GM13977 (cell line): Measurements from ENCODE around the gene MX1.

Experiments
- DNase-seq: peaks from one replicate; pipeline ENCODE4 v3.0.0; 2012; ENCODE audit warnings: low spot score
- CTCF ChIP-seq: IDR thresholded peaks from 2 replicates; pipeline ENCODE4 v1.5.1; 2012; ENCODE audit warnings: mild to moderate bottlenecking, control low read depth; ENCODE audit not compliant: insufficient read depth; ENCODE audit errors: extremely low read depth, missing control alignments
- in situ Hi-C: fragments of 300-500 bp; cut with MboI; formaldehyde crosslinking; loops from one replicate; pipeline ENCODE4 v1.12.0; 2022; ENCODE audit warnings: low sequenced_read_pairs, low pct_unique_long_range_greater_than_20kb, mixed read lengths, inconsistent platforms; ENCODE audit not compliant: unreplicated experiment

Gene MX1

GRCh38 chr21:41470054-41470453 lies 44.0 kb downstream of the MX1 start:
- in situ Hi-C loops: no loop called here
- DNase-seq: no peak
- no peak for TF ChIP-seq CTCF

- TF ChIP-seq CTCF: no peak
- in situ Hi-C loops: no loop called here
- no peak for DNase-seq
Measured at GRCh38 chr21:41472753-41473548, 46.9 kb downstream of the MX1 start.

- no peak for DNase-seq
- no peak for TF ChIP-seq CTCF
- in situ Hi-C loops: no loop called here
Measured at GRCh38 chr21:41475714-41476420, 49.8 kb downstream of the MX1 start.

- no peak for DNase-seq
- in situ Hi-C loops: no loop called here
- no peak for TF ChIP-seq CTCF
Measured at GRCh38 chr21:41477641-41478318, 51.7 kb downstream of the MX1 start.

GRCh38 chr21:41478319-41479177 lies 52.5 kb downstream of the MX1 start:
- in situ Hi-C loops: no loop called here
- DNase-seq: no peak
- no peak for TF ChIP-seq CTCF

GRCh38 chr21:41479686-41480085 lies 53.6 kb downstream of the MX1 start:
- no peak for TF ChIP-seq CTCF
- DNase-seq: no peak
- in situ Hi-C loops: no loop called here
